Caco-2 (cell line): ENCODE measurements around the gene LMAN2L. TPM values are rescaled to one million over a fixed set of nuclear protein-coding genes. Genes with fewer than 3 reads are reported as not detected.

Source experiments
- BruUV-seq: library from RNA; stranded (reverse); fragments of 400-500 nt; replicated peaks from 2 replicates; lab custom pipeline; 2021; lab: Mats Ljungman, UMichigan
- CTCF ChIA-PET: fragments of 300-600 bp; sonication (Branson Sonifier 250); formaldehyde crosslinking; loops from one replicate; lab custom pipeline; 2022; ENCODE audit warnings: antibody characterized with exemption; lab: Charles Lee
- POLR2A ChIA-PET: fragments of 300-600 bp; sonication (Branson Sonifier 250); formaldehyde crosslinking; loops from one replicate; lab custom pipeline; 2022; ENCODE audit warnings: antibody characterized with exemption; lab: Charles Lee
- DNase-seq, 2 experiments: peaks; one replicate each; pipeline versions ENCODE4 v3.0.0 to v3.0.0-alpha.2; 2020 to 2022
- H3K27me3 ChIP-seq: replicated peaks from 2 replicates; pipeline ENCODE4 v1.6.0; 2011; ENCODE audit warnings: low read length; ENCODE audit not compliant: control insufficient read depth, insufficient read depth
- H3K36me3 ChIP-seq: 2 replicates; pipeline ENCODE4 v1.5.1; 2011; ENCODE audit warnings: low read length; ENCODE audit not compliant: control insufficient read depth, insufficient read depth
- H3K4me1 ChIP-seq: fragments of 250-450 bp; sonication (Bioruptor Pico); 2 replicates; pipeline ENCODE4 v1.5.1; 2020; ENCODE audit warnings: mild to moderate bottlenecking
- H3K4me3 ChIP-seq: 2 replicates; pipeline ENCODE4 v1.5.1; 2011; ENCODE audit warnings: low read depth, mild to moderate bottlenecking, control low read depth, low read length
- H3K9me3 ChIP-seq: fragments of 250-450 bp; sonication (Bioruptor Pico); 2 replicates; pipeline ENCODE4 v1.5.1; 2020; ENCODE audit warnings: mild to moderate bottlenecking, moderate library complexity
- H3K27ac Mint-ChIP-seq: one replicate; pipeline ENCODE4 v1.8.0; 2022; ENCODE audit warnings: mixed read lengths; ENCODE audit not compliant: unreplicated experiment
- H3K27me3 Mint-ChIP-seq: one replicate; pipeline ENCODE4 v1.8.0; 2022; ENCODE audit warnings: mixed read lengths; ENCODE audit not compliant: insufficient read depth, unreplicated experiment
- H3K36me3 Mint-ChIP-seq: one replicate; pipeline ENCODE4 v1.8.0; 2022; ENCODE audit warnings: mild to moderate bottlenecking, mixed read lengths; ENCODE audit not compliant: insufficient read depth, unreplicated experiment
- H3K4me1 Mint-ChIP-seq: one replicate; pipeline ENCODE4 v1.8.0; 2022; ENCODE audit warnings: low read depth, mixed read lengths; ENCODE audit not compliant: unreplicated experiment
- H3K4me3 Mint-ChIP-seq: one replicate; pipeline ENCODE4 v1.8.0; 2022; ENCODE audit warnings: mild to moderate bottlenecking, moderate library complexity, mixed read lengths; ENCODE audit not compliant: unreplicated experiment
- H3K9me3 Mint-ChIP-seq: one replicate; pipeline ENCODE4 v1.8.0; 2022; ENCODE audit warnings: mixed read lengths; ENCODE audit not compliant: unreplicated experiment
- CTCF ChIP-seq, 2 experiments: fragments of 200-600 bp in 1 of 2; IDR thresholded peaks; 1 replicate in 1 of 2; 2 replicates in 1 of 2; pipeline versions ENCODE4 v1.5.1 to v1.8.0; 2011 to 2022; ENCODE audit warnings: antibody characterized with exemption in 1 of 2, control low read depth in 1 of 2, inconsistent platforms in 1 of 2, low read depth in 1 of 2, low read length in 1 of 2, mild to moderate bottlenecking in 1 of 2, moderate library complexity in 1 of 2; ENCODE audit not compliant: insufficient read depth in 1 of 2, severe bottlenecking in 1 of 2, unreplicated experiment in 1 of 2
- intact Hi-C: fragments of 100-400 bp; cut with micrococcal nuclease; formaldehyde crosslinking; loops from one replicate; pipeline ENCODE4 v1.10.0; 2022; ENCODE audit not compliant: unreplicated experiment
- total RNA-seq: library from RNA; stranded (reverse); gene quantifications from 2 replicates; pipeline ENCODE4 v1.2.3, GENCODE V29; 2022

Gene LMAN2L
- total RNA-seq, 1 experiment from 2014 or later = 27.4 TPM

- POLR2A ChIA-PET = no interaction called here
- BruUV-seq = no TSS peak
- no peaks in the 10 kb centered on the region for H3K27me3 ChIP-seq
- H3K27me3 Mint-ChIP-seq = no peaks in the 10 kb centered on the region
- CTCF ChIA-PET = no interaction called here
- TF ChIP-seq CTCF (IDR thresholded peaks at IDR 0.05; ENCODE audit: insufficient read depth in 1 of 2, low read depth in 1 of 2, low read length in 1 of 2, severe bottlenecking in 1 of 2, unreplicated experiment in 1 of 2) = no peak
- intact Hi-C loops = no loop called here
- peaks cover 10% of the 10 kb centered on the region for H3K4me1 ChIP-seq
- peaks cover 5% of the 10 kb centered on the region for H3K36me3 Mint-ChIP-seq
- H3K27ac Mint-ChIP-seq = no peak overlapping the region
- H3K9me3 Mint-ChIP-seq = no peaks in the 10 kb centered on the region
- DNase-seq = no peak
- H3K4me3 Mint-ChIP-seq = no peak overlapping the region
- peaks cover 6% of the 10 kb centered on the region for H3K4me1 Mint-ChIP-seq
- H3K4me3 ChIP-seq = no peak overlapping the region
- H3K36me3 ChIP-seq = no peaks in the 10 kb centered on the region
- no peaks in the 10 kb centered on the region for H3K9me3 ChIP-seq
These were observed 52.6 kb downstream of the LMAN2L start for GRCh38 chr2:96687266-96687665.

GRCh38 chr2:96685577-96686459, 54.0 kb downstream of the LMAN2L start:
- ChIA-PET POLR2A (no interaction called here), CTCF (no interaction called here)
- Mint-ChIP-seq H3K4me3 (no peak overlapping the region), H3K27me3 (no peaks in the 10 kb centered on the region), H3K9me3 (no peaks in the 10 kb centered on the region), H3K4me1 (peaks cover 6% of the 10 kb centered on the region), H3K27ac (no peak overlapping the region), H3K36me3 (peaks cover 5% of the 10 kb centered on the region)
- Histone ChIP-seq H3K27me3 (no peaks in the 10 kb centered on the region), H3K36me3 (no peaks in the 10 kb centered on the region), H3K4me1 (peaks cover 12% of the 10 kb centered on the region), H3K4me3 (no peak overlapping the region), H3K9me3 (no peaks in the 10 kb centered on the region)
- no peak for TF ChIP-seq CTCF (IDR thresholded peaks at IDR 0.05; ENCODE audit: insufficient read depth in 1 of 2, low read depth in 1 of 2, low read length in 1 of 2, severe bottlenecking in 1 of 2, unreplicated experiment in 1 of 2)
- DNase-seq = no peak
- BruUV-seq = no TSS peak
- intact Hi-C loops = no loop called here

GRCh38 chr2:96684883-96685576, 54.8 kb downstream of the LMAN2L start:
- no TSS peak for BruUV-seq
- CTCF ChIA-PET = no interaction called here
- no peak overlapping the region for H3K27ac Mint-ChIP-seq
- peaks cover 14% of the 10 kb centered on the region for H3K4me1 Mint-ChIP-seq
- no peak for TF ChIP-seq CTCF (IDR thresholded peaks at IDR 0.05; ENCODE audit: insufficient read depth in 1 of 2, low read depth in 1 of 2, low read length in 1 of 2, severe bottlenecking in 1 of 2, unreplicated experiment in 1 of 2)
- no peaks in the 10 kb centered on the region for H3K9me3 Mint-ChIP-seq
- Histone ChIP-seq H3K4me1 (peaks cover 20% of the 10 kb centered on the region), H3K27me3 (no peaks in the 10 kb centered on the region), H3K9me3 (no peaks in the 10 kb centered on the region), H3K4me3 (no peak overlapping the region), H3K36me3 (no peaks in the 10 kb centered on the region)
- peaks cover 5% of the 10 kb centered on the region for H3K36me3 Mint-ChIP-seq
- H3K4me3 Mint-ChIP-seq = no peak overlapping the region
- intact Hi-C loops = no loop called here
- no peak for DNase-seq
- no peaks in the 10 kb centered on the region for H3K27me3 Mint-ChIP-seq
- POLR2A ChIA-PET = no interaction called here
